Adipose tissue (tissue), 3 donors: ENCODE measurements around the gene DOLK. TPM values are rescaled to one million over a fixed set of nuclear protein-coding genes. Genes with fewer than 3 reads are reported as not detected.

Experiments used
- H3K27ac ChIP-seq: one replicate; pipeline ENCODE4 v1.5.1; 2013; ENCODE audit warnings: low read depth, low read length
- WGBS, 3 donors: extraction: QIAGEN DNeasy Blood & Tissue Kit; methylation state at CpG; one replicate each; pipeline ENCODE4 v1.1.7; 2013; 5-methylcytosine and 5-hydroxymethylcytosine counted together
- polyA plus RNA-seq, 3 donors: library from polyadenylated mRNA; stranded (reverse); fragments of 200-250 nt; gene quantifications; one replicate each; pipeline ENCODE4 v1.2.3, GENCODE V29; 2013
- donor health status: healthy with polysubstance abuse.
- donor health status: Bipolar disorder and iron deficiency.
- donor health status: healthy.

Gene DOLK
- polyA plus RNA-seq, 3 donors, result 4.7 to 15.5 (median 9.5) TPM

GRCh38 chr9:128937310-128938165, 9.9 kb downstream of the DOLK start:
- H3K27ac ChIP-seq, result no peak overlapping the region
- WGBS, 3 donors, result 93 to 97% (median 95%) methylated on average over 8 to 9 of the region's 9 CpGs

GRCh38 chr9:128936171-128936865, 11.1 kb downstream of the DOLK start:
- 83 to 88% (median 87%) methylated on average over 11 of the region's 11 CpGs for WGBS, 3 donors

GRCh38 chr9:128933731-128934130, 13.7 kb downstream of the DOLK start:
- 86 to 92% (median 87%) methylated on average over 5 of the region's 5 CpGs for WGBS, 3 donors

More at GRCh38 chr9:128936171-128936865, 11.1 kb downstream of the DOLK start:
- H3K27ac ChIP-seq, result no peak overlapping the region

GRCh38 chr9:128929560-128929959, 17.8 kb downstream of the DOLK start:
- no peak overlapping the region for H3K27ac ChIP-seq
- 80 to 91% (median 89%) methylated on average over 4 of the region's 4 CpGs for WGBS, 3 donors

More at GRCh38 chr9:128933731-128934130, 13.7 kb downstream of the DOLK start:
- no peak overlapping the region for H3K27ac ChIP-seq

- H3K27ac ChIP-seq, result no peak overlapping the region
- WGBS, 3 donors, result 84 to 86% (median 85%) methylated on average over 2 of the region's 2 CpGs
Observed at GRCh38 chr9:128928624-128929023, 18.8 kb downstream of the DOLK start.

GRCh38 chr9:128927731-128928411, 19.5 kb downstream of the DOLK start:
- no peak overlapping the region for H3K27ac ChIP-seq
- 18 to 35% (median 32%) methylated on average over 10 of the region's 10 CpGs for WGBS, 3 donors

- 87 to 89% (median 87%) methylated on average over 6 of the region's 6 CpGs for WGBS, 3 donors
- no peak overlapping the region for H3K27ac ChIP-seq
Observed at GRCh38 chr9:128923493-128923883, 23.9 kb downstream of the DOLK start.

- WGBS, 3 donors, result 8 to 22% (median 15%) methylated on average over 31 to 32 of the region's 32 CpGs
- H3K27ac ChIP-seq, result peak overlapping the region; percentile 57
Observed at GRCh38 chr9:128921881-128922763, 25.3 kb downstream of the DOLK start.

GRCh38 chr9:128920381-128921058, 26.9 kb downstream of the DOLK start, which contains the start of gene PHYHD1:
Gene PHYHD1 (plus strand): TSS chr9:128920982. CDS start chr9:128922324, 1,342 bp downstream.
- no peak within 1 kb of the TSS for H3K27ac ChIP-seq
- 40 to 57% (median 51%) methylated on average over 13 of the region's 13 CpGs for WGBS, 3 donors

GRCh38 chr9:128919402-128920089, 27.9 kb downstream of the DOLK start:
- WGBS, 3 donors, result 59 to 76% (median 73%) methylated on average over 14 of the region's 14 CpGs
- H3K27ac ChIP-seq, result no peak overlapping the region

- 26 to 60% (median 36%) methylated on average over 2 of the region's 2 CpGs for WGBS, 3 donors
- no peak overlapping the region for H3K27ac ChIP-seq
Observed at GRCh38 chr9:128918921-128919320, 28.5 kb downstream of the DOLK start.

GRCh38 chr9:128917151-128917849, 30.1 kb downstream of the DOLK start:
- no peak overlapping the region for H3K27ac ChIP-seq
- 41 to 66% (median 61%) methylated on average over 26 of the region's 26 CpGs for WGBS, 3 donors

- 73 to 80% (median 80%) methylated on average over 11 of the region's 11 CpGs for WGBS, 3 donors
- no peak overlapping the region for H3K27ac ChIP-seq
Observed at GRCh38 chr9:128916745-128917144, 30.7 kb downstream of the DOLK start.

GRCh38 chr9:128916204-128916603, 31.2 kb downstream of the DOLK start:
- 53 to 72% (median 58%) methylated on average over 17 to 18 of the region's 18 CpGs for WGBS, 3 donors
- H3K27ac ChIP-seq, result no peak overlapping the region

GRCh38 chr9:128913995-128914772, 33.2 kb downstream of the DOLK start:
- WGBS, 3 donors, result 68 to 80% (median 73%) methylated on average over 22 to 23 of the region's 23 CpGs

More at GRCh38 chr9:128913995-128914772, 33.2 kb downstream of the DOLK start:
- no peak overlapping the region for H3K27ac ChIP-seq
